Inferior parietal cortex (tissue), 1 donor: ENCODE results near the gene LRRC27.

Experiments
- DNase-seq: peaks from one replicate; pipeline ENCODE4 v3.0.0-alpha.2; 2016; ENCODE audit errors: extremely low spot score

LRRC27 gene

GRCh38 chr10:132401401-132402118 lies 69.6 kb downstream of the LRRC27 start:
- no peak for DNase-seq

- no peak for DNase-seq
These were observed 70.8 kb downstream of the LRRC27 start for GRCh38 chr10:132402781-132403241.

- no peak for DNase-seq
These were observed 71.6 kb downstream of the LRRC27 start for GRCh38 chr10:132403511-132404168.

GRCh38 chr10:132404169-132404880 lies 72.3 kb downstream of the LRRC27 start:
- no peak for DNase-seq

GRCh38 chr10:132404911-132405462 lies 73.0 kb downstream of the LRRC27 start:
- DNase-seq = no peak

GRCh38 chr10:132405463-132405991 lies 73.5 kb downstream of the LRRC27 start:
- DNase-seq = no peak

- no peak for DNase-seq
These were observed 74.2 kb downstream of the LRRC27 start for GRCh38 chr10:132406181-132406580.

GRCh38 chr10:132406750-132407149 lies 74.8 kb downstream of the LRRC27 start:
- no peak for DNase-seq

GRCh38 chr10:132407243-132407746 lies 75.3 kb downstream of the LRRC27 start:
- DNase-seq = no peak

GRCh38 chr10:132407846-132408278 lies 75.9 kb downstream of the LRRC27 start:
- no peak for DNase-seq

GRCh38 chr10:132408367-132408781 lies 76.4 kb downstream of the LRRC27 start:
- no peak for DNase-seq

GRCh38 chr10:132408823-132409666 lies 77.1 kb downstream of the LRRC27 start:
- no peak for DNase-seq

- no peak for DNase-seq
These were observed 77.7 kb downstream of the LRRC27 start for GRCh38 chr10:132409667-132410028.

- DNase-seq = no peak
These were observed 78.2 kb downstream of the LRRC27 start for GRCh38 chr10:132410056-132410778.

GRCh38 chr10:132410779-132411532 lies 79.0 kb downstream of the LRRC27 start:
- no peak for DNase-seq

GRCh38 chr10:132411561-132412253 lies 79.7 kb downstream of the LRRC27 start:
- peak; percentile 9 for DNase-seq

- DNase-seq = no peak
These were observed 80.6 kb downstream of the LRRC27 start for GRCh38 chr10:132412316-132413192.
